Measurements from ENCODE around the gene ALPG.
"Not testable (repeated sequence)": the region's sequence is repeated elsewhere in the genome, so short reads cannot be mapped to it uniquely, and the experiment has no call there.

Gene ALPG

GRCh38 chr2:232406556-232407310 lies at the start of gene ALPG:
TSS of gene ALPG (plus strand) at chr2:232406844. CDS start at chr2:232406895, 51 bp downstream.
- no peaks in the 10 kb centered on the region for H3K4me1 Mint-ChIP-seq
- H3K27ac Mint-ChIP-seq: no peak within 1 kb of the TSS
- no peak for DNase-seq
- CTCF ChIA-PET: no interaction called here
- H3K4me3 Mint-ChIP-seq: no peak within 1 kb of the TSS
- H3K36me3 Mint-ChIP-seq: no peaks in the 10 kb centered on the region
- H3K27me3 Mint-ChIP-seq: peaks cover 39% of the 10 kb centered on the region
- no peaks in the 10 kb centered on the region for H3K9me3 Mint-ChIP-seq

GRCh38 chr2:232361646-232362045 lies 45.0 kb upstream of the ALPG start:
- CTCF ChIA-PET: interaction anchor here (6.0 kb wide), 1 partner anchor 26 kb away, joined by 41 read pairs; no protein-coding TSS in a partner anchor
- Mint-ChIP-seq H3K4me3 (no peak overlapping the region), H3K36me3 (no peaks in the 10 kb centered on the region), H3K27ac (no peak overlapping the region), H3K9me3 (no peaks in the 10 kb centered on the region), H3K4me1 (peaks cover 38% of the 10 kb centered on the region), H3K27me3 (peaks cover 20% of the 10 kb centered on the region)
- DNase-seq: no peak

GRCh38 chr2:232362174-232362900 lies 44.3 kb upstream of the ALPG start:
- H3K4me3 Mint-ChIP-seq: no peak overlapping the region

GRCh38 chr2:232363064-232363783 lies 43.4 kb upstream of the ALPG start:
- not testable (repeated sequence) for DNase-seq, H3K36me3 Mint-ChIP-seq, H3K9me3 Mint-ChIP-seq
- H3K27ac Mint-ChIP-seq: peak overlapping the region; percentile 91
- CTCF ChIA-PET: interaction anchor here (1.5 to 6.0 kb wide), 2 partner anchors 28 to 76 kb away, joined by 5 to 41 read pairs; no protein-coding TSS in a partner anchor
- peaks cover 38% of the 10 kb centered on the region for H3K4me1 Mint-ChIP-seq
- H3K4me3 Mint-ChIP-seq: peak overlapping the region; percentile 72
- H3K27me3 Mint-ChIP-seq: peaks cover 16% of the 10 kb centered on the region

More at GRCh38 chr2:232362174-232362900, 44.3 kb upstream of the ALPG start:
- H3K27me3 Mint-ChIP-seq: peaks cover 16% of the 10 kb centered on the region
- DNase-seq: no peak
- peaks cover 38% of the 10 kb centered on the region for H3K4me1 Mint-ChIP-seq
- H3K9me3 Mint-ChIP-seq: no peaks in the 10 kb centered on the region
- H3K27ac Mint-ChIP-seq: peak overlapping the region; percentile 65
- CTCF ChIA-PET: interaction anchor here (6.0 kb wide), 1 partner anchor 27 kb away, joined by 41 read pairs; no protein-coding TSS in a partner anchor
- H3K36me3 Mint-ChIP-seq: no peaks in the 10 kb centered on the region

DNA sequence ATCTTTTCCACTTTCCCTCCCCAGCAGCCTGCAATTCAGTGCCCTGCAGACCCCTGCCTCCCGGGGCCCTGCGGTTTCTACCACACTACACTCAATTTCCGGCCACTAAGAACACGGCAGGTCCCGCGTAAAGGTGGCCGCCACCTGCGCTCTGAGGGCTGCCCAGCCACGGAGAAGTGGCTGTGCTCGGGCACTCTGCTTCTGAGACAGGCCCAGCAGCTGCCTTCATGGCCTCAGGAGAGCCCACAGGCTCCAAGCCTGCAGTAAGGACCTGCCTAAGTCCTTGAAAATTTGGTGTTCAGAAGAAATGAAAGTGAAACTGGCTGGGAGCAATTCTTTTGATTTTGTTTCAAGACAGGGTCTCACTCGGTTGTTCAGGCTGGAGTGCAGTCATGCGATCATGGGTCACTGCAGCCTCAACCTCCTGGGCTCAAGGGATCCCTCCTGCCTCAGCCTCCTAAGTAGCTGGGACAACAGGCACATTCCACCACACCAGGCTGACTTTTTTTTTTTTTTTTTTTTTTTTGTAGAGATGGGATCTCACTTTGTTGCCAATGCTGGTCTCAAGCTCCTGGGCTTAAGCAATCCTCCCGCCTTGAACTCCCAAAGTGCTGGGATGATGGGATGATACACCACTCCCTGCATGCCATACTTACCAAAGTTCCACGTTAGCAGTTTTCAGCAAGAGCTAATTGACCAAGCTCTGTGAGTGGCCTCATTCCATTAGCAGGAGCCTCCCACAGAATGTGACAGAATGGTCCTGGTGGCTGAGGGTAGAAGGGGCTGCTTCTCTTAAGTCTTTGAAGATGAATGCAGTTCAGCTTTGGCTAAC lies 42.6 kb upstream of the ALPG start:
- Mint-ChIP-seq H3K27ac (peak overlapping the region; percentile 91), H3K4me3 (peak overlapping the region; percentile 72), H3K27me3 (peaks cover 16% of the 10 kb centered on the region), H3K4me1 (peaks cover 38% of the 10 kb centered on the region), H3K9me3 (no peaks in the 10 kb centered on the region), H3K36me3 (no peaks in the 10 kb centered on the region)
- DNase-seq: peak; percentile 60
- CTCF ChIA-PET: interaction anchor here (1.5 to 6.0 kb wide), 5 partner anchors 10 to 76 kb away, joined by 4 to 41 read pairs (median 5); no protein-coding TSS in a partner anchor

DNA sequence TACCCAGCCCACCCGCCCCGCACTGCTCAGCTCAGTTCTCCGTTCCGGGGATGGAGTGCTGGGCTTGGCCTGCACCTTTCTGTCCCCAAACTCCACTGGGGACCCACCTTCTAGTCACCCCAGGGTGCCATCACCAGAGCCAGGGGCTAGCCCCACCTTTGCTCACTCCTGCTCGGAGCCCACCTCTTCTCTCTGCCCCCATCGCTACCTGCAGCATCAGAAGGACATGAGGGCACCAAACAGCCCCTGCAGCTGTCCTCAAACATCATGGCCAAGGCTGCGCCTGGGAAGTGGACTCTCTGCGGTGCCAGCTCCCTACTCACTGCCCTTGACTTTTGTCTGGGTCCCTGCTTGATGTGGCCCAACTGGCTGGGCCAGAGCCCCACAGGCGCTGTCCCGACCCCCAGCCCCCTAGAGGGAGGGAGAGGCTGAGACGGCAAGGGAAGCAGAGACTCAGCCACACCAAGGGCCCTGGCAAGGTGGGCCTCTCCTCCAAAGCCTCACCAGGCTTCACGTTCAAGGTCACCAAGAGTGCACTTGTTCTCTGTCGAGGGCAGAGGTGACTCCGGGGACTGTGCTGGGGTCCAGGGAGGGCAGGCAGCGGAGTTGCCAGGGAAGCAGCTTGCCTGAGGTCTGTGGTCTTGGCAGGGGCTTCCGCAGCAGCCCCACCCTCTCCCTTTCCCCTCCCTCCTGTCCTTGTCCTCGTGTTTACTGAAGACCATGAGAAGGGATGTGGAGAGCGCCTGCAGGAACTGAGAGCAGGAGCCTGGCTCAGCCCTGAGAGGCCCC lies 41.6 kb upstream of the ALPG start:
- H3K9me3 Mint-ChIP-seq, H3K36me3 Mint-ChIP-seq, DNase-seq, H3K4me3 Mint-ChIP-seq, H3K27ac Mint-ChIP-seq: not testable (repeated sequence)
- Mint-ChIP-seq H3K27me3 (peaks cover 16% of the 10 kb centered on the region), H3K4me1 (peaks cover 38% of the 10 kb centered on the region)
- CTCF ChIA-PET: interaction anchor here (1.0 to 6.0 kb wide), 6 partner anchors 9 to 459 kb away, joined by 3 to 41 read pairs (median 4); no protein-coding TSS in a partner anchor

GRCh38 chr2:232365621-232366321 lies 40.9 kb upstream of the ALPG start:
- no peaks in the 10 kb centered on the region for H3K36me3 Mint-ChIP-seq
- peaks cover 38% of the 10 kb centered on the region for H3K4me1 Mint-ChIP-seq
- H3K27ac Mint-ChIP-seq: peak overlapping the region; percentile 60
- H3K9me3 Mint-ChIP-seq: no peaks in the 10 kb centered on the region
- no peak overlapping the region for H3K4me3 Mint-ChIP-seq
- DNase-seq: peak; percentile 48
- peaks cover 16% of the 10 kb centered on the region for H3K27me3 Mint-ChIP-seq
- CTCF ChIA-PET: interaction anchor here (0.6 to 6.0 kb wide), 6 partner anchors 8 to 459 kb away, joined by 3 to 41 read pairs (median 4); no protein-coding TSS in a partner anchor

GRCh38 chr2:232366461-232366860 lies 40.2 kb upstream of the ALPG start:
- CTCF ChIA-PET: interaction anchor here (1.7 to 6.0 kb wide), 2 partner anchors 31 to 73 kb away, joined by 5 to 41 read pairs; no protein-coding TSS in a partner anchor
- DNase-seq, H3K27ac Mint-ChIP-seq, H3K9me3 Mint-ChIP-seq, H3K4me3 Mint-ChIP-seq, H3K36me3 Mint-ChIP-seq: not testable (repeated sequence)
- peaks cover 16% of the 10 kb centered on the region for H3K27me3 Mint-ChIP-seq
- peaks cover 38% of the 10 kb centered on the region for H3K4me1 Mint-ChIP-seq

- CTCF ChIA-PET: interaction anchor here (1.5 to 6.0 kb wide), 3 partner anchors 32 to 72 kb away, joined by 3 to 41 read pairs (median 5); no protein-coding TSS in a partner anchor
- Mint-ChIP-seq H3K27me3 (peaks cover 13% of the 10 kb centered on the region), H3K27ac (no peak overlapping the region)
Measured at GRCh38 chr2:232367016-232367415, 39.6 kb upstream of the ALPG start.

GRCh38 chr2:232367591-232368233 lies 38.9 kb upstream of the ALPG start:
- Mint-ChIP-seq H3K4me1 (peaks cover 29% of the 10 kb centered on the region), H3K36me3 (no peaks in the 10 kb centered on the region), H3K9me3 (no peaks in the 10 kb centered on the region), H3K27me3 (peaks cover 12% of the 10 kb centered on the region), H3K4me3 (no peak overlapping the region), H3K27ac (no peak overlapping the region)
- CTCF ChIA-PET: interaction anchor here (1.5 to 6.0 kb wide), 3 partner anchors 33 to 72 kb away, joined by 3 to 41 read pairs (median 5); no protein-coding TSS in a partner anchor
- DNase-seq: no peak

More at GRCh38 chr2:232367016-232367415, 39.6 kb upstream of the ALPG start:
- DNase-seq: no peak
- Mint-ChIP-seq H3K4me1 (peaks cover 36% of the 10 kb centered on the region), H3K4me3 (no peak overlapping the region), H3K9me3 (no peaks in the 10 kb centered on the region), H3K36me3 (no peaks in the 10 kb centered on the region)

GRCh38 chr2:232368311-232368731 lies 38.3 kb upstream of the ALPG start:
- Mint-ChIP-seq H3K4me3 (no peak overlapping the region), H3K9me3 (no peaks in the 10 kb centered on the region), H3K27me3 (peaks cover 12% of the 10 kb centered on the region), H3K4me1 (peaks cover 24% of the 10 kb centered on the region), H3K27ac (no peak overlapping the region), H3K36me3 (no peaks in the 10 kb centered on the region)
- CTCF ChIA-PET: interaction anchor here (1.5 to 1.7 kb wide), 2 partner anchors 49 to 71 kb away, joined by 3 to 4 read pairs; no protein-coding TSS in a partner anchor
- DNase-seq: no peak

Measured in activated naive CD4-positive, alpha-beta T cell treated with anti-CD3 and anti-CD28 coated beads, Interleukin-2, amount 10 ng/mL, durations not matched to agents 7 days and 5 days (primary cell).